H1 (cell line): ENCODE results near the gene NFYB. TPM values are rescaled to one million over a fixed set of nuclear protein-coding genes. Genes with fewer than 3 reads are reported as not detected.

ENCODE experiments used
- KDM1A ChIP-seq: fragments of 200-600, 300-600 bp; sonication (generic); IDR thresholded peaks from 2 replicates; pipeline ENCODE4 v1.7.1; 2016; ENCODE audit warnings: mild to moderate bottlenecking, low read length, borderline replicate concordance
- polyA plus RNA-seq, 7 experiments: library from polyadenylated mRNA; depleted of rRNA in 3 of 7; stranded (reverse) in 5 of 7; unstranded in 2 of 7; fragments of >200 nt in 5 of 7; fragments of 200-250 nt in 2 of 7; gene quantifications; 1 replicate in 5 of 7; 2 replicates in 1 of 7; 4 replicates in 1 of 7; pipeline versions ENCODE4 v1.2.1 to v1.2.3, GENCODE V29; 2011 to 2013; ENCODE audit warnings: missing spikeins in 2 of 7, mixed read lengths in 2 of 7
- total RNA-seq: library from RNA; stranded (reverse); fragmentation: NEBNext Ultra II Directional; extraction: Animal tissue kit (Norgen Biotek cat#: 25700); gene quantifications from 2 replicates; pipeline ENCODE4 v1.2.1, GENCODE V29; 2021

The NFYB gene
- total and polyA plus RNA-seq, 2 of the 8 experiments (the other 6 are each of a cell fraction or from before 2014, with no cell fraction given), result 29.1 to 43.5 TPM

- no peak for TF ChIP-seq KDM1A
Measured at GRCh38 chr12:104105461-104105860, 32.5 kb downstream of the NFYB start (continued).
